Immature natural killer cell (primary cell): Measurements from ENCODE around the gene BRSK1. TPM values are rescaled to one million over a fixed set of nuclear protein-coding genes. Genes with fewer than 3 reads are reported as not detected.
A peak's percentile ranks its signal among the peaks of the same experiment; 100 is the strongest.

Experiments used
- DNase-seq, 3 donors: peaks; one replicate each; pipeline ENCODE4 v3.0.0; 2022; ENCODE audit warnings: mixed read lengths in 1 of 3
- H3K27ac Mint-ChIP-seq, 6 donors: one replicate each; pipeline ENCODE4 v1.8.0; 2020; ENCODE audit warnings: mixed read lengths in 6 of 6, mild to moderate bottlenecking in 5 of 6, inconsistent platforms in 4 of 6, moderate library complexity in 3 of 6
- H3K27me3 Mint-ChIP-seq, 3 donors: one replicate each; pipeline ENCODE4 v1.8.0; 2020 to 2021; ENCODE audit warnings: low read depth in 3 of 3, mild to moderate bottlenecking in 3 of 3, mixed read lengths in 3 of 3, moderate library complexity in 3 of 3, inconsistent platforms in 1 of 3
- H3K36me3 Mint-ChIP-seq, 3 donors: one replicate each; pipeline ENCODE4 v1.8.0; 2020; ENCODE audit warnings: mixed read lengths in 3 of 3, inconsistent platforms in 2 of 3, mild to moderate bottlenecking in 2 of 3
- H3K4me1 Mint-ChIP-seq, 2 donors: one replicate each; pipeline ENCODE4 v1.8.0; 2020; ENCODE audit warnings: inconsistent platforms in 2 of 2, mild to moderate bottlenecking in 2 of 2, mixed read lengths in 2 of 2, moderate library complexity in 1 of 2
- H3K4me3 Mint-ChIP-seq, 5 donors: one replicate each; pipeline ENCODE4 v1.8.0; 2020; ENCODE audit warnings: mild to moderate bottlenecking in 5 of 5, mixed read lengths in 5 of 5, inconsistent platforms in 3 of 5, moderate library complexity in 3 of 5
- H3K9me3 Mint-ChIP-seq, 6 donors: one replicate each; pipeline ENCODE4 v1.8.0; 2020; ENCODE audit warnings: mild to moderate bottlenecking in 6 of 6, mixed read lengths in 6 of 6, inconsistent platforms in 4 of 6, moderate library complexity in 3 of 6
- polyA plus RNA-seq, 3 donors: library from polyadenylated mRNA; unstranded; fragments of 300-500 nt; fragmentation: Illumina TruSeq; gene quantifications; one replicate each; pipeline ENCODE4 v1.2.3, GENCODE V29; 2021

The BRSK1 gene
- not detected for polyA plus RNA-seq

DNA sequence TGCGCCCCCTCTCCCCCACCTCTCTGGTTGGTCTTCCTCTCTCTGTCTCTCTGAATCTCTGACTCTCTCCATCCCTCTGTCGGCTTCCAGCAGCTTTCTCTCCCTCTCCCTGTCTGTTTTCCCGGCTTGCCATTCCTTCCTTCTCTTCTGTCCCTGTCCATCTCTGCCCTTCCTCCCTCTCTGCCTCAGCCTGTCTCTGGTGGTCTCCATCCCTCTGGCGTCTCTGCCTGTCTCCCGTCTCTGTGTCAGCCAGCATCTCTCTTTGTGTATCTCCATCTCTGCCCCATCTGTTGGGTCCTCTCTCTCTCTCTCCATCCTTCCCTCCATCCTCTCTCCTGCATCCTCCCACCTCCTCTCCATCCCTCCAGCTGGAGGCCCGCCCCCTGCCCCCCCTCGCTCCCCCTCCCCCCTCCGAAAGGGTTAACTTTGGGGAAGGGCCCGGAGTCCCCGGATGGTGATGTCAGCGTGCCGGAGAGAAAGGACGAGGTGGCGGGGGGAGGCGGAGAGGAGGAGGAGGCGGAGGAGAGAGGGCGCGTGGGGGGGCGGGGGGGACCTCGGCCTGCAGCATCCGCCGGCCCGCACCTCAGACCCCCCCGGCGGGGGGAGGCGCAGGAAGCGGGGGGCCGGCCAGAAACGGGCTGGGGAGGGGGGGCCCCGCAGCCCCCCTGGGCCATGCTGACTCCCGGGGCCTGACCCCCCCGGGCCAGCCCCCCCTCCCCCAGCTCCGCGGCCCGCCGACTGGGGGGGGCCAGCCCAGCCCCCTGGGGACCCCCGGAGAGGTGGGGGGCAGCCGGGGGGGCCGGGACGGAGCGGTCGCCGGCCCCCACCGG lies at the start of gene BRSK1:
BRSK1 (plus strand) TSS at position 450 of the 830 bp plus-strand sequence. CDS start 446 bp downstream, outside the sequence.
- Mint-ChIP-seq H3K9me3 (no peaks in the 10 kb centered on the region), H3K4me1 (peaks cover 23 to 39% of the 10 kb centered on the region in 2 donors), H3K36me3 (no peaks in the 10 kb centered on the region)

GRCh38 chr19:55238030-55238429 lies 45.8 kb upstream of the BRSK1 start:
- H3K4me1 Mint-ChIP-seq: peaks cover 2 to 25% of the 10 kb centered on the region in 2 donors
- peaks cover 21 to 54% (median 30%) of the 10 kb centered on the region in 3 donors for H3K36me3 Mint-ChIP-seq
- DNase-seq: no peak
- H3K27ac Mint-ChIP-seq: no peak overlapping the region
- H3K27me3 Mint-ChIP-seq: peaks cover 0 to 6% (median 6%) of the 10 kb centered on the region in 3 donors
- H3K4me3 Mint-ChIP-seq: no peak overlapping the region
- no peaks in the 10 kb centered on the region for H3K9me3 Mint-ChIP-seq

More for the DNA sequence above, at the start of gene BRSK1:
- H3K27me3 Mint-ChIP-seq: peaks cover 10 to 19% (median 16%) of the 10 kb centered on the region in 3 donors
- peak; percentile 23 to 41 (median 24) for DNase-seq
- peak within 1 kb of the TSS in 5 of 6 donors; percentile 13 to 70 (median 30) for H3K27ac Mint-ChIP-seq
- peak within 1 kb of the TSS; percentile 16 to 69 (median 55) for H3K4me3 Mint-ChIP-seq

DNA sequence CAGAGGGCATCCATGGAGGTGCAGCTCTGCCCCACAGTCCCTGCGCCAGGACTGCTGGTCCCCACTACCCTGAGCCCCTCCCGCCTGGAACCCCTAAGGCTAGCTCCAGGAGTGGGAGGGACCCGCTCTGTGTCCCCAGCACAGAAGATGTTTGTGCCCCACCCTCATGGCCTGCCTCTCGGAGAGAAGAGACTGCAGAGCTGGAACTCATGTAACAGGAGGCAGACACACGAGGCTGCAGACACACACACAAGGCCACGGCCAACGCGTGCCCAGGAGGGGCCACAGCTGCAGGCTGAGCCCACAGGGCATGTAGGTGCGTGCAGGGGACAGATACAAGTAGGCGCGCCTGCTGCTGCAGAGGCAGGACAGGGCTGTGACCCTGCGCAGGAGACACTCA lies 44.8 kb upstream of the BRSK1 start:
- no peak overlapping the region for H3K27ac Mint-ChIP-seq
- peaks cover 0 to 6% (median 6%) of the 10 kb centered on the region in 3 donors for H3K27me3 Mint-ChIP-seq
- no peak for DNase-seq

GRCh38 chr19:55240713-55241020 lies 43.1 kb upstream of the BRSK1 start:
- H3K27ac Mint-ChIP-seq: peak overlapping the region in 1 of 6 donors; percentile 32

More for the DNA sequence above, 44.8 kb upstream of the BRSK1 start:
- Mint-ChIP-seq H3K4me3 (no peak overlapping the region), H3K9me3 (no peaks in the 10 kb centered on the region), H3K4me1 (peaks cover 2 to 18% of the 10 kb centered on the region in 2 donors), H3K36me3 (peaks cover 21 to 46% (median 29%) of the 10 kb centered on the region in 3 donors)

DNA sequence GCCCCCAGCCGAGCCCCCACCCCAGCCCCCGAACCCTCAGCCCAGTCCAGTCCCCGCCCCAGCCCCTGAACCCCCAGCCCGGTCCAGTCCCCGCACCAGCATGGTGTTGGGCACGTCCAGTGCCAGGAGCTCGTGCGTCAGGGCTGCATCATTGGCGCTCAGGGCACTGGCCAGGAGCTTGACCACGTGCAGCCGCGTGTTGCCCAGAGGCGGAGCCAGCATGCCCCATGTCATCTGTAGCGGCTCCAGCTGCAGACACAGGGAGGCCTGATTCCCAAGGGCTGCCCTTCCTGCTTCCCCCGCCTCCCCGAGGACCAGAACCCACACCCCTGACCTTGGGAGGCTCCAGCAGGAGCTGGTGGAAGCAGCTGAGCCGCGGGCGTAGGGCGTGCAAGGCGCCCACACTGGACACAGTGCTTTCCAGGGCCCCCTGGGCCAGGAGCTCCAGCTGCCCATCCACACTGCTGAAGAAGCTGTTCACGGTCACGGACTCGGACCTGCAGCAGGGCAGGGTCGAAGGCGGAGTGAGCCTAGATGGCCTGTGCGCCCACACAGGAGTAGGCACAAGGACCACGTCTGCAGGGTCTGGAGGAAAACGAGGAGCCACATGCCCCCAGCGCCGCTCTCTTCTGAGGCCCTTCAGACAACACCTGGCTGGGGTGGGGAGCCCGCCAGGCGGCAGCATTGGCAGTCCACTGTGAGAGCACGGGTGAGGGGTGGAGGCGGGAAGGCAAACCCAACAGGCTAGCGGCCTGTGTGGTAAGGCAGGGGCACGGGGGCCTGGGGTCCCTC lies 42.5 kb upstream of the BRSK1 start:
- H3K27me3 Mint-ChIP-seq: peaks cover 0 to 6% (median 6%) of the 10 kb centered on the region in 3 donors
- DNase-seq: no peak
- no peak overlapping the region for H3K27ac Mint-ChIP-seq
- peaks cover 0 to 5% of the 10 kb centered on the region in 2 donors for H3K4me1 Mint-ChIP-seq
- no peaks in the 10 kb centered on the region for H3K9me3 Mint-ChIP-seq
- H3K4me3 Mint-ChIP-seq: no peak overlapping the region
- H3K36me3 Mint-ChIP-seq: peaks cover 11 to 31% (median 21%) of the 10 kb centered on the region in 3 donors

More at GRCh38 chr19:55240713-55241020, 43.1 kb upstream of the BRSK1 start:
- peaks cover 0 to 9% (median 6%) of the 10 kb centered on the region in 3 donors for H3K27me3 Mint-ChIP-seq
- H3K4me3 Mint-ChIP-seq: no peak overlapping the region
- no peak for DNase-seq
- no peaks in the 10 kb centered on the region for H3K9me3 Mint-ChIP-seq
- H3K36me3 Mint-ChIP-seq: peaks cover 11 to 35% (median 21%) of the 10 kb centered on the region in 3 donors
- H3K4me1 Mint-ChIP-seq: peaks cover 2 to 5% of the 10 kb centered on the region in 2 donors

- no peak for DNase-seq
- peaks cover 0 to 6% (median 4%) of the 10 kb centered on the region in 3 donors for H3K27me3 Mint-ChIP-seq
- no peak overlapping the region for H3K4me3 Mint-ChIP-seq
- no peak overlapping the region for H3K27ac Mint-ChIP-seq
- no peaks in the 10 kb centered on the region for H3K9me3 Mint-ChIP-seq
- H3K36me3 Mint-ChIP-seq: peaks cover 7 to 26% (median 17%) of the 10 kb centered on the region in 3 donors
- H3K4me1 Mint-ChIP-seq: peaks cover 0 to 5% of the 10 kb centered on the region in 2 donors
Observed at GRCh38 chr19:55241935-55242464, 41.8 kb upstream of the BRSK1 start.

- peaks cover 2 to 7% of the 10 kb centered on the region in 2 donors for H3K4me1 Mint-ChIP-seq
- H3K4me3 Mint-ChIP-seq: no peak overlapping the region
- peak overlapping the region in 1 of 6 donors; percentile 1 for H3K27ac Mint-ChIP-seq
- H3K36me3 Mint-ChIP-seq: peaks cover 4 to 21% (median 12%) of the 10 kb centered on the region in 3 donors
- no peaks in the 10 kb centered on the region for H3K9me3 Mint-ChIP-seq
- H3K27me3 Mint-ChIP-seq: peaks cover 0 to 6% (median 4%) of the 10 kb centered on the region in 3 donors
- DNase-seq: no peak
Observed at GRCh38 chr19:55242517-55242916, 41.3 kb upstream of the BRSK1 start.

GRCh38 chr19:55244004-55244680 lies 39.7 kb upstream of the BRSK1 start:
- peaks cover 0 to 6% (median 2%) of the 10 kb centered on the region in 3 donors for H3K27me3 Mint-ChIP-seq
- no peak overlapping the region for H3K4me3 Mint-ChIP-seq
- H3K36me3 Mint-ChIP-seq: peaks cover 4 to 16% (median 11%) of the 10 kb centered on the region in 3 donors
- H3K4me1 Mint-ChIP-seq: peaks cover 18 to 23% of the 10 kb centered on the region in 2 donors
- no peak for DNase-seq
- H3K27ac Mint-ChIP-seq: no peak overlapping the region
- H3K9me3 Mint-ChIP-seq: no peaks in the 10 kb centered on the region

DNA sequence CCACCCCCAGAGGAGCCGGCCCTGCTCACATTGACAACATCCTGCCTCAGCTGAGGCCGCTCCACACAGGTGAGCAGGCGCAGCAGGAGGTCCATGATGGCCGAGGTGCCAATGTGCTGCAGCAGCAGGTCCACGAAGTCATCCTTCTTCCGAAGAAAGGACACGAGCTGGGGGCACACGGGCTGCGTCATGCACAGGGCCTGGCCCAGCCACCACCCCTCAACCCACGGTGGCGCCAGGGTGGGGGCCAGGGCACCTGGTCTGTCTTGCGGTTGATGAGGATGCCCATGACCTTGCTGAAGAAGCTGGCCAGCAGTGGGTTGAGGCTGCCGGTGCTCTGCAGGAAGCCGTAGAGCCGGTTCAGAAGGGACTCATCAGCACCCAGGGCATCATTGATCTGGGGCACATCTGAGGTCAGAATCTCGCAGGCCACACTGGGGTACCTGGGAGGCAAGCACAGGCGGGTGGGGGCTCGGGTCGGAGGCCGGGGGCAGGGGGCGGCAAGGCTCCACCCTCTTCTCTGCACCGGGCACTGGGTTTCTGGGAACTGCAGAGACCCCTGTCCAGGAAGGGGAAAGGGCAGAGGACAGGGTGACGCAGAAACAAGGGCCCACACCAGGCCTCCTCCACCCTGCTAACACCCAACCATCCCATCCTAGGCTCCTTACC lies 38.4 kb upstream of the BRSK1 start:
- no peak for DNase-seq
- Mint-ChIP-seq H3K4me3 (no peak overlapping the region), H3K36me3 (peaks cover 4 to 14% (median 9%) of the 10 kb centered on the region in 3 donors), H3K27me3 (peaks cover 0 to 5% (median 2%) of the 10 kb centered on the region in 3 donors), H3K4me1 (peaks cover 22 to 24% of the 10 kb centered on the region in 2 donors), H3K27ac (no peak overlapping the region), H3K9me3 (no peaks in the 10 kb centered on the region)

DNA sequence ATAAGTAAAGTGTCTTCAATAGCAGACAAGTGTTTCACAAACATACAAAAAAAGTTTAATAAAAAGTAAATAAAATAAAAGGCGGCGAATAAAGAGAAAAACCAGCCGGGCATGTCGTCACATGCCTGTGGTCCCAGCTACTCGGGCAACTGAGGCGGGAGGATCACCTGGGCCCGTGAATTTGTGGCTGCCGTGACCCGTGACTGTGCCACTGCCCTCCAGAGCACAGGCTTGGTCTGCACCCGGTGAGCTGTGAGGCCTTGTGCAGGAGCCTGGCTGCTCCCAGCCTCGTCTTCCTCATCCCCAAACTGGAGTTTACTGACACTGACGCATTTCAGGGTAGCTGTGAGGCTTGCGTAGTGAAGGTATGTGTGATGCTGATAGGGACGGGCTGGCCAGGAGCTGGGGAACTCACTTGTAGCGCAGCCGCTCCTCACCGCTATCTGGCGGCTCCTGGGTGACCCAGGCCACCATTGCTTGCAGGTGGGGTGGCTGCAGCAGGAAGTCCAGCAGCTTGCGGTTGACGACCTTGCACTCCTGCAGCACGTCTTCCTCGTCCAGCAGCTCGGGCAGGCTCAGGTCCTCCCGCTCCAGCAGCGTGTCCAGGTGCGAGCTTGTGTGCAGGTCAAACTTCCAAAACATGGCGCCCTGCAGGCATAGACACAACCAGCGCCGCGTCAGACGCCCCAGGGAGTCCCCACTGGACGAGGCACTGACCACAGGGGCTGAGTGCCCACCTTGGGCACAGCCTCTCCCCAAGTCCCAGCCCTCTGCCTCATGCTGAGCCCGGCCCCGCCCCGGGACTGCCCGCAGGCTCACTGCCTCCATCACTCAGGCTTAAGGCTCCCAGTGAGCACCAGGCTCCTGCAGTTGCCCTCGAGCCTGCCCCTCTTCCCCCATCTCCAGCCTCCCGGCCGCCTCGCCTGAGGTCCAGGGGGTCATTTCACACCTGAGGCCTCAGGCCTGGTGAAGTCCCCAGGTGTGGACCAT lies 37.0 kb upstream of the BRSK1 start:
- H3K36me3 Mint-ChIP-seq: peaks cover 5 to 10% (median 7%) of the 10 kb centered on the region in 3 donors
- no peaks in the 10 kb centered on the region for H3K9me3 Mint-ChIP-seq
- H3K4me3 Mint-ChIP-seq: no peak overlapping the region
- H3K27me3 Mint-ChIP-seq: peaks cover 0 to 5% (median 3%) of the 10 kb centered on the region in 3 donors
- DNase-seq: no peak
- no peak overlapping the region for H3K27ac Mint-ChIP-seq
- peaks cover 36 to 37% of the 10 kb centered on the region in 2 donors for H3K4me1 Mint-ChIP-seq

GRCh38 chr19:55247621-55248099 lies 36.1 kb upstream of the BRSK1 start:
- no peak for DNase-seq
- no peak overlapping the region for H3K4me3 Mint-ChIP-seq
- peaks cover 0 to 6% (median 3%) of the 10 kb centered on the region in 3 donors for H3K27me3 Mint-ChIP-seq
- no peak overlapping the region for H3K27ac Mint-ChIP-seq
- H3K36me3 Mint-ChIP-seq: peaks cover 6 to 9% (median 6%) of the 10 kb centered on the region in 3 donors
- H3K9me3 Mint-ChIP-seq: no peaks in the 10 kb centered on the region
- H3K4me1 Mint-ChIP-seq: peaks cover 43 to 45% of the 10 kb centered on the region in 2 donors
